Measurements from ENCODE around the gene RNF212B.

- no peak for TF ChIP-seq CTCF (IDR thresholded peaks at IDR 0.05; ENCODE audit: low read depth, low read length)
- no peak for TF ChIP-seq POLR2A (IDR thresholded peaks at IDR 0.05; ENCODE audit: extremely low read depth, insufficient read length)
Measured at GRCh38 chr14:23252420-23253333, 14.9 kb downstream of the RNF212B start.
